Central memory CD4-positive, alpha-beta T cell (primary cell): Measurements from ENCODE around the gene HOGA1.
"Not testable (repeated sequence)": the region's sequence is repeated elsewhere in the genome, so short reads cannot be mapped to it uniquely, and the experiment has no call there.

Experiments
- DNase-seq: peaks from one replicate; pipeline ENCODE4 v3.0.0; 2022

The HOGA1 gene

DNA sequence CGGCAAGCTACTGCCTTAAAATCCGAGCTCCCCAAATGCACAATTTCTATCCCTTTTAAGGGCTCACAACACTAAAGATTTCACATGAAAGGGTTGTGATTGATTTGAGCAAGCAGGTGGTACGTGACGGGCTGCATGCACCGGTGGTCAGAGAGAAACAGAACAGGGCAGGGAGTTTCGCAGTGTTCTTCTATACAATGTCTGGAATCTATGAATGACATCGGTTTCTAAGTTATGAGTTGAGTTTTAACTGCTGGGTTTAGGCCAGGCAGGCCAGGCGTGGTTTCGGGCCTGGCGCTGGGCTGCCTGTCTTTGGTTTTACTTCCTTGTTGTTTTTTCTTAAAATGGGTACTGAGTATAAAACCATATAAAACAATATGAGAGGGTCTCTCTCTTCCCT is 28.6 kb upstream of the HOGA1 start:
- not testable (repeated sequence) for DNase-seq

DNA sequence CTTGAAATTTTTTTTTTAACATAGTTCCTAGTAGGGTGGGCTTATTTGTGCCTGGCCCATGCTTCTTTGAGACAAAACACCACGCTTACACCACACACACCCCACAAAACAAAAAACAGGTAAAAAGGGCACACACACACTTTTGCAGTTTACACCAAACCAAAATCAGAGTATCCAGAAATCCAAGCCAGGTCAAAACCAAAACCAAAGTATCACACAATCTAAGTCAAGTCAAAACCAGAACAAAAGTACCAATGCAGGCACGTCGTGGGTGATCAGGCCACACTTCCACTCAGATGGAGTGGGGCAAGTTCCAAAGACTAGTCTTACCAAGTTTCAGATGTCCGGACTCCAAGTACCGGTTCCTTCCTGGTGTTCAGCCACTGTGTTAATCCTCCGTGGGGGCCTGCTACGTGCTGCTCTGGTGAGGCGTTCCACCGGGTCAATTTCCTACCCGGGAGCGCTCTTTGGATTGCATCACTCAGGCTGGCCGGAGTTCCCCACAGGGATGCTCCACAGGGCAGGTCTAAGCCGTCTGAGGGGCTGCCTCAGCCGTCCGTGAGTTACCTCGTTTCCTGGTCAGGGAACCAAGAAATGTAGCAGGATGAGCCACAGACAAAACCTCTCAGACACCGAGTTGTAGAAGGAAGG is 23.3 kb upstream of the HOGA1 start:
- not testable (repeated sequence) for DNase-seq

GRCh38 chr10:97561386-97562077 is 22.7 kb upstream of the HOGA1 start:
- not testable (repeated sequence) for DNase-seq

- not testable (repeated sequence) for DNase-seq
Measured at GRCh38 chr10:97562329-97562728, 21.9 kb upstream of the HOGA1 start.

- no peak for DNase-seq
Measured at GRCh38 chr10:97563337-97563736, 20.9 kb upstream of the HOGA1 start.

- DNase-seq, result no peak
Measured at GRCh38 chr10:97564776-97565175, 19.4 kb upstream of the HOGA1 start.

DNA sequence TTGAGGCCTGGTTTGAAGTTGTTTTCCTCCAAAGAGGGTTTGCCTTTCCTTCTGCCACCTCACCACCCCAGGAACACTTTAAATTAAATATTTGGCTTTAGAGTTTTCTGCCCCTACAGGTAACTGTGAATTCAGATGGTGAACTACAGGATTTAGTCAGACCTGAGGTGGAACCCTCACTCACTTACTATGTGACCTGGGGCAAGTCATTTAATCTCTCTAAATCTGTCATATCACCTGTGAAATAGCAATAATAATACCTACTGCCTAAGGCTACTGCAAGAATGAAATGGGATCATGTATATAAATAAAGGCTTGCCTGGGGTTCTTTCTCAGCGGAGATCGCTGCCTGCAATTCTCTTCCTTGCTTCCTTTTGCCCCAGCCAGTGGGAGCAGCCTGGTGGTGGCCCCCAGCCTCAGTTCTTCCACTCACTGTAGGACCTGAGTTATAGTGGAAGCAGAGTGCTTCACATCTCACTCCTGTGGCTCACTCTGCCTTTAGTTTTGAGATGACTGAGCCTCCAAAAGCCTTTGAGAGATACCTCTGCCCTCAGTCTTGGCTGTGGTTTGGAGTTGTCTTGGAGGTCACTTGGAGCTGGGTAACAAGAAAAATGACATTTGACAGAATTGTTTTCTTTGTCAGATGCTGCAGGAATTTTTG is 17.7 kb upstream of the HOGA1 start:
- no peak for DNase-seq

DNA sequence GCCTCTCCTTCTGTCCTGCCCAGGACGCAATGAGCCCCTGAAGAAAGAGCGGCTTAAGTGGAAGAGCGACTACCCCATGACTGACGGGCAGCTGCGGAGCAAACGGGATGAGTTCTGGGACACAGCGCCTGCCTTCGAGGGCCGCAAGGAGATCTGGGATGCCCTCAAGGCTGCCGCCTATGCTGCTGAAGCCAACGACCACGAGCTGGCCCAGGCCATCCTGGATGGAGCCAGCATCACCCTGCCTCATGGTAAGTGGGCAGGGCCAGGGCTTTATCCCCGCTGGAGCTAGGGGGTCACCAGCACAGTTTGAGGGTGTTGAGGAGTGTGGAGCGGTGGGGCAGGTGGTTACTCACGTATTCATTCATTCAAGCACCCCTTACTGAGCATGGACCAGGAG is 16.3 kb upstream of the HOGA1 start:
- DNase-seq, result no peak

DNA sequence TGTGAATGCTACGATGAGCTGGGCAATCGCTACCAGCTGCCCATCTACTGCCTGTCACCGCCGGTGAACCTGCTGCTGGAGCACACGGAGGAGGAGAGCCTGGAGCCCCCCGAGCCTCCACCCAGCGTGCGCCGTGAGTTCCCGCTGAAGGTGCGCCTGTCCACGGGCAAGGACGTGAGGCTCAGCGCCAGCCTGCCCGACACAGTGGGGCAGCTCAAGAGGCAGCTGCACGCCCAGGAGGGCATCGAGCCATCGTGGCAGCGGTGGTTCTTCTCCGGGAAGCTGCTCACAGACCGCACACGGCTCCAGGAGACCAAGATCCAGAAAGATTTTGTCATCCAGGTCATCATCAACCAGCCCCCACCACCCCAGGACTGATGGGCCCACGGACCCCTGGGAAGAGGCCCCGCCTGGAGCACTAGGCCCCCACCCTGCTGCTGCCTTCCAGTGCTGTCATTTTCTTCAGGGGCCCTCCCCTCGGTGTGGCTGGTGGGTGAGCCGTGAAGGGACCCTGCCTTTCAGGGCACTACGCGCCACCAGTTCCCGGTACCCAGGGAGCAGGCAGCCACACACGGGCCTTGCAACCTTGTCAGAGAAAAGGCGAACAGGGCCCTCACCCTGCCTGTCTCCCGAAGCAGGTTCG is 13.9 kb upstream of the HOGA1 start:
- DNase-seq, result no peak

DNA sequence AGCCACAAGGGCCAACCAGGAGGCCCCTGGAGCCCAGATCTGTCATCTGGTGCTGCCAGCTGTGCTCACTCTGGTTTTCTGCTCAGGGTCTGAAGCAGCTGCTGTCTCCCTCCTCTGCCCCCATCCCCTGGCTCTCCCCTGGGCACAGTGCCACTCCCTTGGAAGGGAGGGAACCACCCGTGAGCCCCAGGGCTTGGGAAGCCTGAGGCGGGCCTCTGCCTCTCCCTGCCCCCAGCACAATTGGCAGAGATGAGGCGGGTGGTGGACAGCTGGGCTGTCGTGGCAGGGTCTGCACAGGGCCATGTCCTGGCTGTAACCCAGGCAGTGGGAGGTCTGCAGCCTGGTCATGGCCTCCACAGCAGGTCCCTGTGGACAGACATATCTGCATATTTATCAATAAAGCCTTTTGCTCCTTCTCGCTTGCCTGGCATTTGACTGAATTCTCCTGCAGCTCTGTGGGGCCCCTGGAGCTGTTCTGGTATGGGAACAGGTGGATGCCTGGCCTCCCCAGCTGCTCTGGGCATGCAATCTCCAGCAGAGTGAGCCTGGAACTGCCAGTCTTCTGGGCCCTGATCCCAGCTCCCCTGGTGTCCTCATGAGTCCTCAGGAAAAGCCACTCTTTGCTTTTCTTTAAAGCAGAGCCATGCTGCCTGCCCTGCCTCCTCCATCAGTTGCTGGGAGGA is 13.3 kb upstream of the HOGA1 start:
- DNase-seq, result no peak

GRCh38 chr10:97571622-97572021 is 12.6 kb upstream of the HOGA1 start:
- DNase-seq, result no peak

DNA sequence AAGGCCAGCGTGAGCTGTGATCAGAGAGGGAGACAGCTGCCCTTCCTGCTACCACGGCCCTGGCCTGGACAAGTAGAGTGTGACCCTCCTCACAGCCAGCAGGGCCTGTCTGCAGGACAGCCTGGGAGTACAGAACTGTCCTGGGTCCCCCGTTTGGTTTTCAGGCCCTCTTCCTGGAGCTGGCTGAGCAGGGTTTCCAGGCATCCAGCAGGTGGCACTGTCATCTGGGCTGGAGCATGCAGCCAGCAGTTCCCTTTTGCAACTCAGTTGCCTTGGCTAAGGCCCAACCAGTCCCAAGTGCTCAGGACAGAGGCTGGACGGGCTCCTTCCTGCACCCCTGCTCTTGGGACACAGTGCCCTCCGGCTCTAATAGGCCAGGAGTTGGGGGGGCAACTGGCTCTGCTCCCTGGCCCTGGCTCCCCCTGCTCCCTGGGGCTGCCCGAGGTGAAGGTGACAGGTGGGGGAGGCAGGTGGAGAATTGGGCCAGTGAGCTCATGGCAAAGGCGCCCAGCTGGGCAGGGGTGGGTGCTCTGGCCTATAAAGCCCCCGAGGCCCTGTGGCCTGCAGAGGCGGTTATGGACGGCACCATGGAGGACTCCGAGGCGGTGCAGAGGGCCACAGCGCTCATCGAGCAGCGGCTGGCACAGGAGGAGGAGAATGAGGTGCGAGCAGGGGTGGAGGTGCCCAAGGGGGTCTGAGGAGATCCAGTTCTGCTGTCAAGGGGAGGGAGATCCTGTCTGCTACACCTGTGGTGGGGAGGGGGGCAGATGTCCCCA is 11.8 kb upstream of the HOGA1 start, which contains the start of gene ANKRD2:
Gene ANKRD2, plus strand, starts transcription at position 566 of the 776 bp plus-strand sequence. Its CDS starts 10 bp downstream, at position 576.
- peak; percentile 7 for DNase-seq

DNA sequence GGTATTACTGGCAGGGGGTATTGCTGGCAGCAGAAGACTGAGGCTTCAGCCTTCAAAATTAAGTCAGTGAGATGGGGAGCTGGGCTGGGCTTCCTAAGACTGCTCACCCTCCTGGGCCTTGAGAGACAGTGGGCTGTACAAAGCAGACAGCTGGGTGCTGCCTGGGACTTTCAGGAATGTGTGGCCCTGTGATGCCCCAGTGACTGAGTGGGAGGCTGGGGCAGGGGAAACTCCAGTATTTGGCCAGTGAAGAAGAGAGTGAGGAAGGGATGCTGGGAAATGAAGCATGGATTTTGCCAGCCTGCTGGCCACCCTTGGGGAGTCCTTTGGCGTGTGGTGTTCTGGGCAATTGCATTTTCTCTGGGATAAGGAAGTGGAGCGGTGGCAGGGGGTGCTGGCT is 11.2 kb upstream of the HOGA1 start:
- no peak for DNase-seq

DNA sequence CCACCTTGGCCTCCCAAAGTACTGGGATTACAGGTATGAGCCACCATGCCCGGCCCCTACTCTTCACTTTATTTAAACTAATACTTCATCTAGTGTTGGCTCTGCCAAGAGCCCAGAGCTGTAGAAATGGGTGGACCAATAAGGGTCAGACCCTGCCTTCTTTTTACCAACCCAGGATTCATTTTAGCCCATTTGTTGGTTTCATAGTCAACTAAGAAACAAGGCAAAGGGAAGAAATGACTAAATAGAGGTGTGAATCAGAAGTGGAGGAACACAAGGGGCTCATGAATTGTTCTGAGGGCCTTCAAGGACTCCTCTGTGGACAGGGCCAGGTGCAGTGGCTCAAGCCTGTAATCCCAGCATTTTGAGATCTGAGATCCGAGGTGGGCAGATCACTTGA is 10.5 kb upstream of the HOGA1 start:
- no peak for DNase-seq

DNA sequence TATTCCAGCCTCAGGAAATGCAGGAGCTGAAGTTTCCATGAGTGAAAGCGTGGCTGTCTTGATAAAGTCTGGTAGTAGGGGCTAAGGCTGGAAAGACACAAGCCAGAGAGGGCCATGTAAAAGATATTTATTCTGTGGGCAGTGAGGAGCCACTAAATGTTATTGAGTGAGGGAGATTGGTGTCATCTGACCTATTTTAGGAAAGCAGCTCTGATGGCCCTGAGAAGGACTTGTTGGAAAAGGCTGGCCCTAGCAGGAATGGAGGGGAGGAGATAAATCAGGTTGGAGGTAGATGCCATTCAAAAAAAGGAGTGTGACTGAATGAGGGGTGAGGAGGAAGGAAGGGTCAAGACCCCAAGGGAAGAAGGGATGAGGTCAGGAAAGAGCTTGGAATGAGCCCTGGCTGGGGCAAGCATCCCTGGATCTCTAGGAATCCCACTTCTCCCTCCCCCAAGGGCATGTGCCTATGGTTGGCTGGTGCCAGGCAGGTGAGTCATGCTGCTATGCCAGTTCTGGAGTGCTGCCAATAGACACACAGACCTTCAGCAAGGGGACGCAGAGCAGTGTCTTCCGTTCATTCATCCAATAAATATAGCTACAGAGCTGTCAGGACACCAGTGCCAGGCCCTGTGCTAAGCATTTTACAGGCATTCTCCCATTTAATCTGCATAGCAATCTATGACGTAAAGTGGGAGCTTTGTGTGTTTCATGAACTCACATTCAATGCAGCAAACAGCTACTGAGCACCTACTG is 9.6 kb upstream of the HOGA1 start:
- DNase-seq, result no peak

DNA sequence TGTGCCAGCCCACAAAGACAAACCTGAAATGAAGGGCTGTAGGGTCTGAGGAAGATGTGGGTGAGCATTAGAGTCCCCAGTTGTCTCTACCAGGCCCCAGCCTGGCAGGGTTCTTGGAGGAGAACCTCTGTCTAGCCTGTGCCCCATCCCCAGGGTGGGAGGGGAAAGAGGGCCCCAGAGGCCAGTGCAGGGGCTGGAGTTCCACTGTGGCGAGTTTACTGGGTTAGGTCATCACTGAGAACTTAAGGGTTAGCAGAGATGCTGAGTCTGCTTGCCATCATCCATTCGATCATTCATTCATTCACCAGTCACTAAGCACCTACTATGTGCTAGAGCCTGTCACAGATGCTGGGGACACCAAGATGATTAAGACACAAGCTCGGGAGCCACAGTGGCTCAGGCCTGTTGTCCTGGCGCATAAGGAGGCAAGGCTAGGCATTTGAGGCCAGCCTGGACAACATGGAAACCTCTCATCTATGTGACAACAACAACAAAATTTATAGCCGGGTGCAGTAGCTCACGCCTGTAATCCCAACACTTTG is 9.0 kb upstream of the HOGA1 start:
- DNase-seq, result no peak

GRCh38 chr10:97576487-97576886 is 7.7 kb upstream of the HOGA1 start:
- DNase-seq, result not testable (repeated sequence)

- DNase-seq, result no peak
Measured at GRCh38 chr10:97577701-97578100, 6.5 kb upstream of the HOGA1 start.

- DNase-seq, result no peak
Measured at GRCh38 chr10:97578171-97578844, 5.9 kb upstream of the HOGA1 start.
